Cardiac muscle cell (in vitro differentiated cells and primary cell): ENCODE data around the gene EIF3A. TPM values are rescaled to one million over a fixed set of nuclear protein-coding genes. Genes with fewer than 3 reads are reported as not detected.

ENCODE experiments used
- DNase-seq, 2 donors: peaks; one replicate each; pipeline versions ENCODE4 v3.0.0 to v3.0.0-alpha.2; 2010 to 2017; ENCODE audit warnings: low read depth in 1 of 2, low spot score in 1 of 2
- H3K27ac ChIP-seq: fragments of 200-600 bp; sonication (generic); 2 replicates; pipeline ENCODE4 v1.5.1; 2016
- H3K27me3 ChIP-seq: fragments of 200-600 bp; sonication (generic); 2 replicates; pipeline ENCODE4 v1.6.0; 2016; ENCODE audit warnings: control low read depth
- H3K36me3 ChIP-seq: fragments of 200-600 bp; sonication (generic); 2 replicates; pipeline ENCODE4 v1.5.1; 2016; ENCODE audit warnings: control low read depth
- H3K4me1 ChIP-seq: fragments of 200-600 bp; sonication (generic); 2 replicates; pipeline ENCODE4 v1.8.1; 2017; ENCODE audit warnings: low read depth, mild to moderate bottlenecking, mixed run types
- H3K4me3 ChIP-seq: fragments of 200-600 bp; sonication (generic); 2 replicates; pipeline ENCODE4 v1.5.1; 2016; ENCODE audit warnings: mild to moderate bottlenecking
- H3K9me3 ChIP-seq: fragments of 200-600 bp; sonication (generic); 2 replicates; pipeline ENCODE4 v1.5.1; 2017; ENCODE audit warnings: low read depth, mild to moderate bottlenecking, control low read depth
- polyA plus RNA-seq: library from polyadenylated mRNA; unstranded; fragments of >200 nt; fragmentation: Nextera tagmentation; extraction: Ambion mirVana; gene quantifications from 2 replicates; pipeline ENCODE4 v1.2.1, GENCODE V29; 2016
- total RNA-seq: library from RNA; depleted of rRNA; stranded (reverse); fragments of >200 nt; gene quantifications from 2 replicates; pipeline ENCODE4 v1.2.3, GENCODE V29; 2016
- TF ChIP-seq, protein P1 (sequence below): IDR thresholded peaks from 2 replicates; pipeline ENCODE4 v1.5.1; 2012; ENCODE audit warnings: low read depth, mild to moderate bottlenecking, low read length

EIF3A gene
- total and polyA plus RNA-seq, 2 experiments from 2014 or later = 56.7 to 140 TPM

DNA sequence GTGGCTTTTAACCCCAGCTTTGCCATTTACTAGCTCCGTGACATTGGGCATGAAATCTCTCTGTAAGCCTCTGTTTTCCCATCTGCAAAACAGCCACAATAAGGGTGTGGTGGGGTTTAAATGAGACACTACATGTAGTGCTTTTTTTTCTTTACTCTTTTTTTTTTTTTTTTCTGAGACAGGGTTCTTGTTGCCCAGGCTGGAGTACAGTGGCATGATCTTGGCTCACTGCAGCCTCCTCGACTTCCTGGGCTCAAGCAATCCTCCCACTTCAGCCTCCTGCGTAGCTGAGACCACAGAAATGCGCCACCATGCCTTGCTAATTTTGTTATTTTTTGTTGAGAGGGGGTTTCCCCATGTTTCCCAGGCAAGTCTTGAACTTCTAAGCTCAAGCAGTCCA is 15.0 kb upstream of the EIF3A start:
- no peak overlapping the region for H3K27ac ChIP-seq
- no peak overlapping the region for H3K4me3 ChIP-seq
- TF ChIP-seq, protein P1, sequence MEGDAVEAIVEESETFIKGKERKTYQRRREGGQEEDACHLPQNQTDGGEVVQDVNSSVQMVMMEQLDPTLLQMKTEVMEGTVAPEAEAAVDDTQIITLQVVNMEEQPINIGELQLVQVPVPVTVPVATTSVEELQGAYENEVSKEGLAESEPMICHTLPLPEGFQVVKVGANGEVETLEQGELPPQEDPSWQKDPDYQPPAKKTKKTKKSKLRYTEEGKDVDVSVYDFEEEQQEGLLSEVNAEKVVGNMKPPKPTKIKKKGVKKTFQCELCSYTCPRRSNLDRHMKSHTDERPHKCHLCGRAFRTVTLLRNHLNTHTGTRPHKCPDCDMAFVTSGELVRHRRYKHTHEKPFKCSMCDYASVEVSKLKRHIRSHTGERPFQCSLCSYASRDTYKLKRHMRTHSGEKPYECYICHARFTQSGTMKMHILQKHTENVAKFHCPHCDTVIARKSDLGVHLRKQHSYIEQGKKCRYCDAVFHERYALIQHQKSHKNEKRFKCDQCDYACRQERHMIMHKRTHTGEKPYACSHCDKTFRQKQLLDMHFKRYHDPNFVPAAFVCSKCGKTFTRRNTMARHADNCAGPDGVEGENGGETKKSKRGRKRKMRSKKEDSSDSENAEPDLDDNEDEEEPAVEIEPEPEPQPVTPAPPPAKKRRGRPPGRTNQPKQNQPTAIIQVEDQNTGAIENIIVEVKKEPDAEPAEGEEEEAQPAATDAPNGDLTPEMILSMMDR = no peak
- H3K36me3 ChIP-seq = no peaks in the 10 kb centered on the region
- no peaks in the 10 kb centered on the region for H3K9me3 ChIP-seq
- H3K4me1 ChIP-seq = no peaks in the 10 kb centered on the region
- H3K27me3 ChIP-seq = no peaks in the 10 kb centered on the region
- DNase-seq = no peak

DNA sequence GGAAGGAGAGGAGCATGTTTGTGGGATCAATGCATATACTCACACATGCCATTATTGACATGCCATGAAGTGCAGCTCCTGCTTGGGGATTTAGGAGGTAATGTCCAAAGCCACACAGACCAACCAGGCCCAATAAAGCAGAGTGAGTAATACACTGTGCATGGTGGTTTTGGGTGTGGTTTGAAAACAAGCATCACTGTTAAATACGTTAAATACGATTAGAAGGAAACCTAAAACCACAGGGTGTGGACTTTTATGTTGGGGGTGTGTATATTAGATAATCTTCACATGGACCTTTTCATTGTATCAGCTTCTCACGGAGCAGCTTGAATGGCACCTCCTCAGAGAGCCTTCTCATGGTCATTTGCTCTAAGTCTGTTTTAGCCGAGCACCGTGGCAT is 10.4 kb upstream of the EIF3A start:
- no peak overlapping the region for H3K4me3 ChIP-seq
- H3K36me3 ChIP-seq = no peaks in the 10 kb centered on the region
- TF ChIP-seq, protein P1 = no peak
- no peaks in the 10 kb centered on the region for H3K4me1 ChIP-seq
- peak in 1 of 2 donors; percentile 22 for DNase-seq
- no peaks in the 10 kb centered on the region for H3K27me3 ChIP-seq
- no peaks in the 10 kb centered on the region for H3K9me3 ChIP-seq
- no peak overlapping the region for H3K27ac ChIP-seq

DNA sequence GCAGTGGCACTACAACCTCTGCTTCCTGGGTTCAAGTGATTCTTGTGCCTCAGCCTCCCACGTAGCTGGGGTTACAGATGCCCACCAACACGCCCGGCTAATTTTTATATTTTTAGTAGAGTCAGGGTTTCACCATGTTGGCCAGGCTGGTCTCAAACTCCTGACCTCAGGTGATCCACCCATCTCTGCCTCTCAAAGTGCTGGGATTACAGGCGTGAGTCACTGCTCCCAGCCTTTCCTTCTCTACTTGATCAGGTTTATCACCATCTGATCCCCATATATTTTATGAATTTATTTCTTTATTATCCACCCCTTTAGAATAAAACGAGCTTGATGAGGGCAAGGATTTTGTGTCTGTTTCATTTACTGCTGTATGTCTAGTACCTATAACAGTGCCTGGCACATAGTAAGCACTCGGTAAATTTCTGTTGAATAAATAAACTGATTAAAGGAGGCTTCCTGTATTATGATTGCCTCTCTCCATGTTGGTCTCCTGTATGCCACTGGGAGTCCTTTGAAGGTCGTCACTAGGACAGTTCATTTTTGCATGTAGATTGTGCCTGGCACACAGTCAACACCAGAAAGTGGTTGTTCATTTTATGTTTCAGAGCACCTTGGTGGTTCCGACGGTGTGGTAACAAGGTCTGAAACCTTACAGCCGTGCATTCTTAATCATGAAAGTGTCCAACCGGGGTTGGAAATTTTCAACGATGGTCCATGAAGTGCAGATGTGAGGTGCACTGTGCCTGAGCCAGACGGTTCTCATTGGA is 9.6 kb upstream of the EIF3A start:
- no peaks in the 10 kb centered on the region for H3K4me1 ChIP-seq
- H3K36me3 ChIP-seq = no peaks in the 10 kb centered on the region
- no peaks in the 10 kb centered on the region for H3K27me3 ChIP-seq
- H3K9me3 ChIP-seq = no peaks in the 10 kb centered on the region
- no peak overlapping the region for H3K27ac ChIP-seq
- TF ChIP-seq, protein P1 = no peak
- DNase-seq = no peak
- no peak overlapping the region for H3K4me3 ChIP-seq

DNA sequence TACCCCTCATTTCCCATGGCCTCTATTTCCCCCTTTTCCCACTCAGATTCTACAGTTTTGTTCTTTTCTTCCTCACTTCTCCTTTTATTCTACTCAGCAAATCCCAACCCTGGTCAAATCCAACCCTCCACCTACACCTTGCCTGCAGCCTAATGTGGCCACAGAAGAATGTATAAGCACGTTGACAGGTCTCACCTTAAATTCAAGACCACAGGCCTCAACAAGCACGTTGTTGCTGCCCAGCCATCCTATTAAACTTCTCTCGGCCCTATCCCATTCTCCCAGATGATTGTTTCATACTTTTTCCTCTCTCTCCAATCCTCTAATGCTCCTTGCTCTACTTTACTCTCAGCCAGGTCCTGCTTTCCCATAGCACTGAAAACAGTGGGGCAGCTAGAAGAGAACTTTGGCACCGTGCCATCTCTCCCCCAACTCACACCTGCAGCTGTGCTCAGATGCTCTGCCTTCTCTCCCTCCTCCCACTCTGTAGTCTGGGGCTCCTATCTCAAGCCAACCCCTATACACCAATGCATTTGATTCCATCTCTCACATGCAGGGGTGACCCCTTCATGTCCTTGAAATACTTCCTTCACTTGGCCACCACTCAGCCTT is 6.8 kb upstream of the EIF3A start:
- no peaks in the 10 kb centered on the region for H3K36me3 ChIP-seq
- no peaks in the 10 kb centered on the region for H3K9me3 ChIP-seq
- H3K4me3 ChIP-seq = no peak overlapping the region
- no peaks in the 10 kb centered on the region for H3K4me1 ChIP-seq
- DNase-seq = no peak
- H3K27ac ChIP-seq = no peak overlapping the region
- H3K27me3 ChIP-seq = no peaks in the 10 kb centered on the region
- TF ChIP-seq, protein P1 = no peak

DNA sequence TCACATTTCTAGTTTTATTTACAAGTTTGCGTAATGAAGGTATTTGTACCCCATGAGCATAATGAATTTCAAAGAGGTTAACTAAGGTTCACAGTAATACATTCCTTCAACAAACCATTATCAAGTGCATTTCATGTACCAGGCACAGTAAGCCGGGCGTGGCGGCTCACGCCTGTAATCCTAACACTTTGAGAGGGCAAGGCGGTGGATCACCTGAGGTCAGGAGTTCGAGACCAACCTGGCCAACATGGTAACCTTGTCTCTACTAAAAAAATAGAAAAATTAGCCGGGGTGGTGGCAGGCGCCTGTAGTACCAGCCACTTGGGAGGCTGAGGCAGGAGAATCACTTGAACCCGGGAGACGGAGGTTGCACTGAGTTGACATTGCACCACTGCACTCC is 4.3 kb upstream of the EIF3A start:
- TF ChIP-seq, protein P1 = no peak
- Histone ChIP-seq H3K4me1 (peaks cover 8% of the 10 kb centered on the region), H3K9me3 (no peaks in the 10 kb centered on the region), H3K27ac (no peak overlapping the region), H3K36me3 (no peaks in the 10 kb centered on the region), H3K4me3 (no peak overlapping the region), H3K27me3 (no peaks in the 10 kb centered on the region)
- no peak for DNase-seq
